ENCODE data around the gene RAB7B. TPM values are rescaled to one million over a fixed set of nuclear protein-coding genes. Genes with fewer than 3 reads are reported as not detected.

The RAB7B gene
- total and polyA plus RNA-seq, 9 of the 15 experiments (the other 6 are each of a cell fraction or from before 2014, with no cell fraction given), result 0.03 to 0.29 (median 0.07) TPM; not detected in 4

DNA sequence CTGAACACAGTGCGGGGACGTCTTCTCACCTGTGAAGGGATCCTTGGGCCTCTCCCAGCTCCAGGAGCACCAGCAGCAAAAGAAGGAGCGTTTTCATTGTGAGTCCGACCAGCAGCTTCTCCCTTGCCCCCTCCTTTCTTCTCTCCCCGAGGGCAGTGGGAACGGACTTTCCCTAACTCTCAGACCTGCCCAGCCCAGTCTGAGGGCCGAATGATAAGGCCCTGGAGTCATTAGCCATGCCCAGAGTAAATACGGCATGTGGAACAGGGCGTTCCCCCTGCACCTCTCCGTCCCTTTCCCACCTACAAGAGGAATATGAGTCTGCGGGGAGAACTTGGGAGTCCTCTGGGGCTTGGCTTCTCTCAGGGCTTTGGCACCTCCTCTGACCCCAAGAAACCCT is 20.5 kb upstream of the RAB7B start, which contains the start of gene CTSE (continued):
- TF ChIP-seq, protein P1, sequence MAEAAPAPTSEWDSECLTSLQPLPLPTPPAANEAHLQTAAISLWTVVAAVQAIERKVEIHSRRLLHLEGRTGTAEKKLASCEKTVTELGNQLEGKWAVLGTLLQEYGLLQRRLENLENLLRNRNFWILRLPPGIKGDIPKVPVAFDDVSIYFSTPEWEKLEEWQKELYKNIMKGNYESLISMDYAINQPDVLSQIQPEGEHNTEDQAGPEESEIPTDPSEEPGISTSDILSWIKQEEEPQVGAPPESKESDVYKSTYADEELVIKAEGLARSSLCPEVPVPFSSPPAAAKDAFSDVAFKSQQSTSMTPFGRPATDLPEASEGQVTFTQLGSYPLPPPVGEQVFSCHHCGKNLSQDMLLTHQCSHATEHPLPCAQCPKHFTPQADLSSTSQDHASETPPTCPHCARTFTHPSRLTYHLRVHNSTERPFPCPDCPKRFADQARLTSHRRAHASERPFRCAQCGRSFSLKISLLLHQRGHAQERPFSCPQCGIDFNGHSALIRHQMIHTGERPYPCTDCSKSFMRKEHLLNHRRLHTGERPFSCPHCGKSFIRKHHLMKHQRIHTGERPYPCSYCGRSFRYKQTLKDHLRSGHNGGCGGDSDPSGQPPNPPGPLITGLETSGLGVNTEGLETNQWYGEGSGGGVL (CRISPR knock-in tag; IDR thresholded peaks at IDR 0.05), result no peak
- TF ChIP-seq HLTF (IDR thresholded peaks at IDR 0.05) (no peak), MBD2 (IDR thresholded peaks at IDR 0.05; ENCODE audit: borderline replicate concordance, low read depth) (no peak), ZMIZ1 (IDR thresholded peaks at IDR 0.05; ENCODE audit: low read depth in 2 of 2, low read length in 2 of 2) (no peak), TAL1 (IDR thresholded peaks at IDR 0.05) (no peak), TCFL5 (CRISPR knock-in tag; conservative IDR thresholded peaks at IDR 0.05) (no peak), CC2D1A (IDR thresholded peaks at IDR 0.05) (no peak), HMGN3 (IDR thresholded peaks at IDR 0.05; ENCODE audit: borderline replicate concordance, extremely low read depth, insufficient read length, low read depth, low read length) (no peak), EP300 (IDR thresholded peaks at IDR 0.05; ENCODE audit: low read length) (no peak), ARID1B (IDR thresholded peaks at IDR 0.05) (no peak), CEBPG (CRISPR knock-in tag; IDR thresholded peaks at IDR 0.05) (no peak), CEBPG (tag; conservative IDR thresholded peaks at IDR 0.05 in 1 of 2, IDR thresholded peaks at IDR 0.05 in 1 of 2) (no peak)
